Gastrocnemius medialis (tissue), 4 donors: ENCODE data around the gene LAMC2. TPM values are rescaled to one million over a fixed set of nuclear protein-coding genes. Genes with fewer than 3 reads are reported as not detected.
"Not testable (repeated sequence)": the region's sequence is repeated elsewhere in the genome, so short reads cannot be mapped to it uniquely, and the experiment has no call there.

Experiments used
- ATAC-seq, 2 donors: fragments of 150-250 bp; one replicate each; pipeline ENCODE4 v1.9.1; 2016
- DNase-seq, 2 donors: peaks; one replicate each; pipeline ENCODE4 v3.0.0-alpha.2; 2019
- H3K27ac ChIP-seq, 4 donors: fragments of 200-600 bp; sonication (generic); 1 replicate in 1 of 4; 2 replicates in 3 of 4; pipeline ENCODE4 v1.5.1; 2016 to 2018; ENCODE audit warnings: mild to moderate bottlenecking in 2 of 4, moderate library complexity in 1 of 4
- H3K27me3 ChIP-seq, 3 donors: fragments of 200-600 bp; sonication (generic) in 2 of 3; 1 replicate in 1 of 3; 2 replicates in 2 of 3; pipeline versions ENCODE4 v1.5.1 to v1.6.0; 2016 to 2019; ENCODE audit warnings: mild to moderate bottlenecking in 1 of 3, moderate library complexity in 1 of 3
- H3K36me3 ChIP-seq, 2 donors: fragments of 200-600 bp; sonication (generic) in 1 of 2; one replicate each; pipeline ENCODE4 v1.5.1; 2017 to 2018
- H3K4me1 ChIP-seq, 2 donors: fragments of 200-600 bp; sonication (generic) in 1 of 2; one replicate each; pipeline ENCODE4 v1.5.1; 2016 to 2017; ENCODE audit warnings: mild to moderate bottlenecking in 2 of 2
- H3K4me3 ChIP-seq, 4 donors: fragments of 200-600 bp; sonication (generic) in 3 of 4; 1 replicate in 1 of 4; 2 replicates in 3 of 4; pipeline ENCODE4 v1.5.1; 2016 to 2019; ENCODE audit warnings: mild to moderate bottlenecking in 2 of 4
- H3K9me3 ChIP-seq, 3 donors: fragments of 200-600 bp; sonication (generic) in 2 of 3; 1 replicate in 1 of 3; 2 replicates in 2 of 3; pipeline ENCODE4 v1.5.1; 2016 to 2019
- POLR2A ChIP-seq, 2 donors: fragments of 450-650 bp; IDR thresholded peaks; one replicate each; pipeline ENCODE4 v1.6.1; 2017; ENCODE audit warnings: antibody characterized with exemption in 2 of 2, mild to moderate bottlenecking in 2 of 2, moderate library complexity in 2 of 2
- in situ Hi-C, 4 donors: fragments of 200-750 bp; cut with MboI; loops; one replicate each; pipeline versions ENCODE4 v1.15.0 to v1.8.0; 2017; ENCODE audit warnings: low sequenced_read_pairs in 4 of 4
- intact Hi-C: fragments of 100-400 bp; cut with DNase I; formaldehyde crosslinking; loops from one replicate; pipeline ENCODE4 v1.15.1; 2023; ENCODE audit warnings: low total_unique reads
- total RNA-seq, 4 donors: library from RNA; depleted of rRNA; stranded (reverse); fragments of >200 nt; gene quantifications; one replicate each; pipeline versions ENCODE4 v1.1.0 to v1.2.3, GENCODE V29; 2016
- TF ChIP-seq, protein P1 (sequence below), 5 experiments: fragments of 450-650 bp in 3 of 5; fragments of 200-600 bp in 2 of 5; sonication (generic) in 2 of 5; IDR thresholded peaks in 4 of 5; conservative IDR thresholded peaks in 1 of 5; 1 replicate in 4 of 5; 2 replicates in 1 of 5; pipeline ENCODE4 v1.5.1; 2016 to 2019; ENCODE audit warnings: antibody characterized with exemption in 5 of 5, mild to moderate bottlenecking in 3 of 5, moderate library complexity in 3 of 5

The LAMC2 gene
- total RNA-seq, 4 donors from 2014 or later, result 0.78 to 1.8 (median 1.4) TPM

DNA sequence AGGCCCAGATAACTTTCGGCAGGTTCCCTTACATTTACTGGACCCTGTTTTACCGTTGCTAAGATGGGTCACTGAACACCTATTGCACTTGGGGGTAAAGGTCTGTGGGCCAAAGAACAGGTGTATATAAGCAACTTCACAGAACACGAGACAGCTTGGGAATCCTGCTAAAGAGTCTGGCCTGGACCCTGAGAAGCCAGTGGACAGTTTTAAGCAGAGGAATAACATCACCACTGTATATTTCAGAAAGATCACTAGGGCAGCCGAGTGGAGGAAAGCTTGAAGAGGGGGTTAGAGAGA, 54.4 kb downstream of the LAMC2 start:
- Histone ChIP-seq H3K4me3 (no peak overlapping the region), H3K9me3 (no peaks in the 10 kb centered on the region), H3K27me3 (no peaks in the 10 kb centered on the region), H3K36me3 (no peaks in the 10 kb centered on the region), H3K27ac (peak overlapping the region; percentile 54 to 81 (median 64)), H3K4me1 (peaks cover 0 to 13% of the 10 kb centered on the region in 2 donors)
- ATAC-seq, result no peak
- no peak for DNase-seq
- intact Hi-C loops (no loop called here), in situ Hi-C loops (loop anchor here in 2 of 4 donors (25.0 kb wide), 1 partner anchor 278 kb away; the partner anchor contains the start of gene SHCBP1L (in 2 of the 2))
- TF ChIP-seq POLR2A (IDR thresholded peaks at IDR 0.05), result no peak
- TF ChIP-seq, protein P1, sequence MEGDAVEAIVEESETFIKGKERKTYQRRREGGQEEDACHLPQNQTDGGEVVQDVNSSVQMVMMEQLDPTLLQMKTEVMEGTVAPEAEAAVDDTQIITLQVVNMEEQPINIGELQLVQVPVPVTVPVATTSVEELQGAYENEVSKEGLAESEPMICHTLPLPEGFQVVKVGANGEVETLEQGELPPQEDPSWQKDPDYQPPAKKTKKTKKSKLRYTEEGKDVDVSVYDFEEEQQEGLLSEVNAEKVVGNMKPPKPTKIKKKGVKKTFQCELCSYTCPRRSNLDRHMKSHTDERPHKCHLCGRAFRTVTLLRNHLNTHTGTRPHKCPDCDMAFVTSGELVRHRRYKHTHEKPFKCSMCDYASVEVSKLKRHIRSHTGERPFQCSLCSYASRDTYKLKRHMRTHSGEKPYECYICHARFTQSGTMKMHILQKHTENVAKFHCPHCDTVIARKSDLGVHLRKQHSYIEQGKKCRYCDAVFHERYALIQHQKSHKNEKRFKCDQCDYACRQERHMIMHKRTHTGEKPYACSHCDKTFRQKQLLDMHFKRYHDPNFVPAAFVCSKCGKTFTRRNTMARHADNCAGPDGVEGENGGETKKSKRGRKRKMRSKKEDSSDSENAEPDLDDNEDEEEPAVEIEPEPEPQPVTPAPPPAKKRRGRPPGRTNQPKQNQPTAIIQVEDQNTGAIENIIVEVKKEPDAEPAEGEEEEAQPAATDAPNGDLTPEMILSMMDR (IDR thresholded peaks at IDR 0.05 in 4 of 5, conservative IDR thresholded peaks at IDR 0.05 in 1 of 5), result no peak

DNA sequence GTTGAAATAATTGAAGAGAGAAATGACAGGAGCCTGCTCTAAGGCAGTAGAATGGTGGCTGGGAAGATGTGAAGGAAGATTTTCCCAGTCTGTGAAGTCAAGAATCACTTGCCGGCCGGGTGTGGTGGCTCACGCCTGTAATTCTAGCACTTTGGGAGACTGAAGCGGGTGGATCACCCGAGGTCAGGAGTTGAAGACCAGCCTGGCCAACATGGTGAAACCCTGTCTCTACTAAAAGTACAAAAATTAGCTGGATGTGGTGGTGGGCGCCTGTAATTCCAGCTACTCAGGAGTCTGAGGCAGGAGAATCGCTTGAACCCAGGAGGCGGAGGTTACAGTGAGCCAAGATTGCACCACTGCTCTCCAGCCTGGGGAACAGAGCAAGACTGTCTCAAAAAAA, 54.8 kb downstream of the LAMC2 start:
- H3K4me3 ChIP-seq, intact Hi-C loops, H3K9me3 ChIP-seq, H3K36me3 ChIP-seq, H3K27me3 ChIP-seq, ATAC-seq: not testable (repeated sequence)
- H3K27ac ChIP-seq, result peak overlapping the region; percentile 54 to 81 (median 64)
- DNase-seq, result peak in 1 of 2 donors; percentile 37
- in situ Hi-C loops, result loop anchor here in 2 of 4 donors (25.0 kb wide), 1 partner anchor 279 kb away; the partner anchor contains the start of gene SHCBP1L (in 2 of the 2)
- H3K4me1 ChIP-seq, result peaks cover 0 to 11% of the 10 kb centered on the region in 2 donors

DNA sequence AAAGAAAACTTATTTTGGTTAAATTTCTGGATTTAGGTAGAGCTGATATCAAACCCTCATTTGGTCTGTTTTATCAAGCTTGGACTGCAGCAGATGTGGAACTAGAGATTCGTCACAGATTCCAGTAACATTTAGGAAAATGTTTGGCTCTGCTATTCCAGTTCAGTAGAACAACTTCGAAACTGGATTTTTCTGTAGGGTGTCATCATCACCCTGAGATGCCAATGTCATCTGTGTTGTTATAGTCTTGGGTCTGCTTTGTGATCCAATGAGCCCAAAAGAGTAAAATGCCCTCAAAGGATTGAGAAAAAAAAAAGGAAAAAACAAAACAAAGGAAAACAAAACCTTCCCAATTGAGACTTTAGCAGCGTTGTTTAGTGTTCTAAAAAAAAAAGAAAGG, 55.4 kb downstream of the LAMC2 start:
- H3K4me1 ChIP-seq, result peaks cover 0 to 11% of the 10 kb centered on the region in 2 donors
- intact Hi-C loops (no loop called here), in situ Hi-C loops (loop anchor here in 2 of 4 donors (25.0 kb wide), 1 partner anchor 279 kb away; the partner anchor contains the start of gene SHCBP1L (in 2 of the 2))
- H3K4me3 ChIP-seq, result no peak overlapping the region
- no peak for ATAC-seq
- H3K9me3 ChIP-seq, result no peaks in the 10 kb centered on the region
- no peaks in the 10 kb centered on the region for H3K27me3 ChIP-seq
- peak overlapping the region; percentile 54 to 81 (median 64) for H3K27ac ChIP-seq
- no peaks in the 10 kb centered on the region for H3K36me3 ChIP-seq
- no peak for DNase-seq
- TF ChIP-seq POLR2A (IDR thresholded peaks at IDR 0.05), result no peak
- TF ChIP-seq, protein P1 (IDR thresholded peaks at IDR 0.05 in 4 of 5, conservative IDR thresholded peaks at IDR 0.05 in 1 of 5), result no peak

DNA sequence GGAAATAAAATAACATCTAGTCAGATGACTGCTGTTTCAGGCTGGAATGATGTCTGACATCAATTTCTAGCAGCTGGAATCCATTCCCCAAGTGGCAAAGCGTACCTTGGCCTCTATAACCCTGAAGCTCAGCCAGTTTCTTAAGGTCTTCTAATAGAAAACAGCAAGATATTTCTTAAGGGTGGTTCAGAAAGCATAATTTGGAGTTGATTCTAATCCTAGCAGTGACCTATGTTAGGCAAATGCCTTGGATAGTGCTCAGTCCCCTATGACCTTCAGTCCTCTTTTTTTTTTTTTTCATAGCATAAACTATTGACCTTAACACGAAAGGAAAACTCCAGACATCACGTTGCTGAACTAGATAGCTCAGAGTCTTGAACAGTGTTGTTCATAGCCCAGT, 56.5 kb downstream of the LAMC2 start:
- H3K27me3 ChIP-seq, result no peaks in the 10 kb centered on the region
- DNase-seq, result peak in 1 of 2 donors; percentile 48
- H3K4me1 ChIP-seq, result peaks cover 0 to 11% of the 10 kb centered on the region in 2 donors
- no peaks in the 10 kb centered on the region for H3K9me3 ChIP-seq
- in situ Hi-C loops (loop anchor here in 2 of 4 donors (25.0 kb wide), 1 partner anchor 280 kb away; the partner anchor contains the start of gene SHCBP1L (in 2 of the 2)), intact Hi-C loops (loop anchor here (2.0 kb wide), 1 partner anchor 104 kb away; no protein-coding TSS in a partner anchor)
- H3K27ac ChIP-seq, result peak overlapping the region; percentile 54 to 81 (median 64)
- TF ChIP-seq POLR2A (IDR thresholded peaks at IDR 0.05), result no peak
- TF ChIP-seq, protein P1 (IDR thresholded peaks at IDR 0.05 in 4 of 5, conservative IDR thresholded peaks at IDR 0.05 in 1 of 5), result no peak
- ATAC-seq, result peak; percentile 38 to 51
- H3K36me3 ChIP-seq, result no peaks in the 10 kb centered on the region
- H3K4me3 ChIP-seq, result no peak overlapping the region

DNA sequence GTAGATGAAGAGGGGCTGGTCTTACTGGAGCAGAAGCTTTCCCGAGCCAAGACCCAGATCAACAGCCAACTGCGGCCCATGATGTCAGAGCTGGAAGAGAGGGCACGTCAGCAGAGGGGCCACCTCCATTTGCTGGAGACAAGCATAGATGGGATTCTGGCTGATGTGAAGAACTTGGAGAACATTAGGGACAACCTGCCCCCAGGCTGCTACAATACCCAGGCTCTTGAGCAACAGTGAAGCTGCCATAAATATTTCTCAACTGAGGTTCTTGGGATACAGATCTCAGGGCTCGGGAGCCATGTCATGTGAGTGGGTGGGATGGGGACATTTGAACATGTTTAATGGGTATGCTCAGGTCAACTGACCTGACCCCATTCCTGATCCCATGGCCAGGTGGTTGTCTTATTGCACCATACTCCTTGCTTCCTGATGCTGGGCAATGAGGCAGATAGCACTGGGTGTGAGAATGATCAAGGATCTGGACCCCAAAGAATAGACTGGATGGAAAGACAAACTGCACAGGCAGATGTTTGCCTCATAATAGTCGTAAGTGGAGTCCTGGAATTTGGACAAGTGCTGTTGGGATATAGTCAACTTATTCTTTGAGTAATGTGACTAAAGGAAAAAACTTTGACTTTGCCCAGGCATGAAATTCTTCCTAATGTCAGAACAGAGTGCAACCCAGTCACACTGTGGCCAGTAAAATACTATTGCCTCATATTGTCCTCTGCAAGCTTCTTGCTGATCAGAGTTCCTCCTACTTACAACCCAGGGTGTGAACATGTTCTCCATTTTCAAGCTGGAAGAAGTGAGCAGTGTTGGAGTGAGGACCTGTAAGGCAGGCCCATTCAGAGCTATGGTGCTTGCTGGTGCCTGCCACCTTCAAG, 57.3 kb downstream of the LAMC2 start:
- DNase-seq (peak; percentile 62 to 84), ATAC-seq (peak; percentile 41 to 63)
- Histone ChIP-seq H3K4me3 (no peak overlapping the region), H3K36me3 (no peaks in the 10 kb centered on the region), H3K4me1 (peaks cover 0 to 11% of the 10 kb centered on the region in 2 donors), H3K27ac (peak overlapping the region; percentile 63 to 81 (median 64)), H3K9me3 (no peaks in the 10 kb centered on the region), H3K27me3 (no peaks in the 10 kb centered on the region)
- intact Hi-C loops (loop anchor here (2.0 kb wide), 1 partner anchor 105 kb away; no protein-coding TSS in a partner anchor), in situ Hi-C loops (loop anchor here in 2 of 4 donors (25.0 kb wide), 1 partner anchor 281 kb away; the partner anchor contains the start of gene SHCBP1L (in 2 of the 2))
- TF ChIP-seq, protein P1 (IDR thresholded peaks at IDR 0.05 in 4 of 5, conservative IDR thresholded peaks at IDR 0.05 in 1 of 5), result no peak
- TF ChIP-seq POLR2A (IDR thresholded peaks at IDR 0.05), result peak in 1 of 2 donors; percentile 4
